ENCODE data around the gene FUNDC2. TPM values are rescaled to one million over a fixed set of nuclear protein-coding genes. Genes with fewer than 3 reads are reported as not detected.

The FUNDC2 gene
- total RNA-seq, 2 experiments from 2014 or later, result 83.7 to 89.0 TPM

- ATAC-seq, result no peak
- H3K27me3 Mint-ChIP-seq, result no peaks in the 10 kb centered on the region
- CTCF ChIA-PET, result interaction anchor here (1.0 to 2.3 kb wide), 3 partner anchors 13 to 81 kb away, joined by 3 to 9 read pairs (median 6); no protein-coding TSS in a partner anchor
- POLR2A ChIA-PET, result interaction anchor here (2.7 kb wide), 1 partner anchor 11 kb away, joined by 7 read pairs; no protein-coding TSS in a partner anchor
- peaks cover 20% of the 10 kb centered on the region for H3K4me1 Mint-ChIP-seq (ENCODE audit: low read depth)
- no peak for DNase-seq
- no peak for TF ChIP-seq CTCF (IDR thresholded peaks at IDR 0.05)
- intact Hi-C loops (cut with micrococcal nuclease), result no loop called here
- no peak overlapping the region for H3K27ac Mint-ChIP-seq
- H3K9me3 Mint-ChIP-seq, result no peaks in the 10 kb centered on the region
- no peak overlapping the region for H3K4me3 Mint-ChIP-seq
- peaks cover 4% of the 10 kb centered on the region for H3K36me3 Mint-ChIP-seq (ENCODE audit: low read depth)
These were observed 35.1 kb downstream of the FUNDC2 start for GRCh38 chrX:155061760-155062159.

- Mint-ChIP-seq H3K36me3 (ENCODE audit: low read depth) (peaks cover 7% of the 10 kb centered on the region), H3K27me3 (no peaks in the 10 kb centered on the region), H3K9me3 (no peaks in the 10 kb centered on the region), H3K27ac (no peak overlapping the region), H3K4me1 (ENCODE audit: low read depth) (peaks cover 34% of the 10 kb centered on the region), H3K4me3 (no peak overlapping the region)
- DNase-seq (no peak), ATAC-seq (no peak)
- intact Hi-C loops (cut with micrococcal nuclease), result no loop called here
- TF ChIP-seq CTCF (IDR thresholded peaks at IDR 0.05), result no peak
- ChIA-PET CTCF (no interaction called here), POLR2A (no interaction called here)
These were observed 38.5 kb downstream of the FUNDC2 start for GRCh38 chrX:155065035-155065734.

DNA sequence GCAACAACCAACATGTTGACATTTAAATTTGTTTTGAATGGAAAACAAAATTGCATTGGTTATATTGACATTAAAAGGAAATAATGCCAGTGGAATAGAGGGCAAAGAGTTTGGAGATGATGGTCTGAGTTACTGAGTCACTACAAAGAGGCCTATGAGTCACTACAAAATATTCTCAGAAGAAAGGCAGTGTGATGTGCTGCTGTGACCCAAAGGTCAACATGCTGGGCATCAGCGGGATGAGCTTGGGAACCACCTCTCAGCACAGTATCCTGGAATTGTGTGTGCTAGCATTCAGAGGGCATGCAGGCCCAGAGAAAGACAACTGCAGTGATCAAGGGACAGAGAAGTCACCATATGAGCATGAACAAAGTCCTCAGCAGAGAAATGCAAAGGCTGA is 41.5 kb downstream of the FUNDC2 start:
- H3K4me1 Mint-ChIP-seq (ENCODE audit: low read depth), result peaks cover 40% of the 10 kb centered on the region
- no peaks in the 10 kb centered on the region for H3K9me3 Mint-ChIP-seq
- H3K4me3 Mint-ChIP-seq, result no peak overlapping the region
- CTCF ChIA-PET, result interaction anchor here (1.1 kb wide), 1 partner anchor 10 kb away, joined by 6 read pairs; no protein-coding TSS in a partner anchor
- peaks cover 16% of the 10 kb centered on the region for H3K36me3 Mint-ChIP-seq (ENCODE audit: low read depth)
- H3K27ac Mint-ChIP-seq, result peak overlapping the region; percentile 57
- no peaks in the 10 kb centered on the region for H3K27me3 Mint-ChIP-seq
- intact Hi-C loops (cut with micrococcal nuclease), result no loop called here
- ATAC-seq, result no peak
- POLR2A ChIA-PET, result no interaction called here
- DNase-seq, result peak; percentile 10
- no peak for TF ChIP-seq CTCF (IDR thresholded peaks at IDR 0.05)

- H3K27ac Mint-ChIP-seq, result no peak overlapping the region
- POLR2A ChIA-PET, result no interaction called here
These were observed 42.8 kb downstream of the FUNDC2 start for GRCh38 chrX:155069414-155069813.

More at GRCh38 chrX:155069414-155069813, 42.8 kb downstream of the FUNDC2 start:
- CTCF ChIA-PET, result no interaction called here
- no peak for DNase-seq
- H3K9me3 Mint-ChIP-seq, result no peaks in the 10 kb centered on the region
- H3K4me3 Mint-ChIP-seq, result peak overlapping the region; percentile 79
- no peak for TF ChIP-seq CTCF (IDR thresholded peaks at IDR 0.05)
- ATAC-seq, result no peak
- intact Hi-C loops (cut with micrococcal nuclease), result no loop called here
- H3K36me3 Mint-ChIP-seq (ENCODE audit: low read depth), result peaks cover 28% of the 10 kb centered on the region
- H3K4me1 Mint-ChIP-seq (ENCODE audit: low read depth), result peaks cover 52% of the 10 kb centered on the region
- no peaks in the 10 kb centered on the region for H3K27me3 Mint-ChIP-seq

Measured in activated CD8-positive, alpha-beta T cell treated with anti-CD3 and anti-CD28 coated beads for 36 hours (primary cell).